Trophoblast cell (in vitro differentiated cells and primary cell): ENCODE results near the gene C11orf98.
"Not testable (repeated sequence)": the region's sequence is repeated elsewhere in the genome, so short reads cannot be mapped to it uniquely, and the experiment has no call there.

Experiments used
- DNase-seq, 2 donors: peaks; one replicate each; pipeline ENCODE4 v3.0.0-alpha.2; 2016
- H2AFZ ChIP-seq: 2 replicates; pipeline ENCODE4 v1.6.1; 2013; ENCODE audit warnings: low read length, moderate library complexity, mild to moderate bottlenecking; ENCODE audit not compliant: insufficient read depth, poor library complexity
- H2AK5ac ChIP-seq: 2 replicates; pipeline ENCODE4 v1.6.1; 2013; ENCODE audit warnings: mild to moderate bottlenecking, low read length
- H2BK120ac ChIP-seq: 2 replicates; pipeline ENCODE4 v1.6.1; 2013; ENCODE audit warnings: low read length, mild to moderate bottlenecking, moderate library complexity; ENCODE audit not compliant: insufficient read depth, poor library complexity
- H2BK12ac ChIP-seq: 2 replicates; pipeline ENCODE4 v1.6.1; 2013; ENCODE audit warnings: mild to moderate bottlenecking, low read length, moderate library complexity
- H2BK5ac ChIP-seq: 2 replicates; pipeline ENCODE4 v1.6.1; 2013; ENCODE audit warnings: low read length, low read depth, moderate library complexity, mild to moderate bottlenecking; ENCODE audit not compliant: poor library complexity
- H3K14ac ChIP-seq: 2 replicates; pipeline ENCODE4 v1.6.1; 2013; ENCODE audit warnings: mild to moderate bottlenecking, low read length
- H3K18ac ChIP-seq: 2 replicates; pipeline ENCODE4 v1.6.1; 2013; ENCODE audit warnings: mild to moderate bottlenecking, low read length
- H3K23ac ChIP-seq: 2 replicates; pipeline ENCODE4 v1.6.1; 2013; ENCODE audit warnings: low read length
- H3K27ac ChIP-seq: 2 replicates; pipeline ENCODE4 v1.5.1; 2013; ENCODE audit warnings: low read depth, mild to moderate bottlenecking, inconsistent platforms, low read length, moderate library complexity
- H3K27me3 ChIP-seq: 2 replicates; pipeline ENCODE4 v1.6.1; 2013; ENCODE audit warnings: inconsistent platforms, mild to moderate bottlenecking, low read length, moderate library complexity; ENCODE audit not compliant: insufficient read depth
- H3K36me3 ChIP-seq, 2 experiments: 1 replicate in 1 of 2; 2 replicates in 1 of 2; pipeline ENCODE4 v1.6.1; 2013; ENCODE audit warnings: low read length in 2 of 2, mild to moderate bottlenecking in 2 of 2, moderate library complexity in 1 of 2; ENCODE audit not compliant: insufficient read depth in 2 of 2, control insufficient read depth in 1 of 2
- H3K4ac ChIP-seq: 2 replicates; pipeline ENCODE4 v1.6.1; 2013; ENCODE audit warnings: low read depth, mild to moderate bottlenecking, low read length, moderate library complexity
- H3K4me1 ChIP-seq, 2 experiments: 1 replicate in 1 of 2; 2 replicates in 1 of 2; pipeline ENCODE4 v1.6.1; 2013; ENCODE audit warnings: low read length in 2 of 2, mild to moderate bottlenecking in 2 of 2, moderate library complexity in 1 of 2; ENCODE audit not compliant: insufficient read depth in 2 of 2, control insufficient read depth in 1 of 2
- H3K4me2 ChIP-seq: 2 replicates; pipeline ENCODE4 v1.6.1; 2013; ENCODE audit warnings: inconsistent platforms, mild to moderate bottlenecking, low read length, moderate library complexity
- H3K4me3 ChIP-seq: 2 replicates; pipeline ENCODE4 v1.5.1; 2013; ENCODE audit warnings: mild to moderate bottlenecking, low read depth, low read length, inconsistent platforms
- H3K79me1 ChIP-seq: one replicate; pipeline ENCODE4 v1.6.1; 2013; ENCODE audit warnings: low read length
- H3K79me2 ChIP-seq: 2 replicates; pipeline ENCODE4 v1.6.1; 2013; ENCODE audit warnings: low read length, mild to moderate bottlenecking; ENCODE audit not compliant: control insufficient read depth, insufficient read depth, poor library complexity
- H3K9ac ChIP-seq: 2 replicates; pipeline ENCODE4 v1.6.1; 2013; ENCODE audit warnings: mild to moderate bottlenecking, low read length
- H3K9me3 ChIP-seq: 2 replicates; pipeline ENCODE4 v1.6.1; 2013; ENCODE audit warnings: low read depth, mild to moderate bottlenecking, control low read depth, inconsistent platforms, low read length; ENCODE audit not compliant: insufficient read depth
- H4K12ac ChIP-seq: 2 replicates; pipeline ENCODE4 v1.6.1; 2013; ENCODE audit warnings: low read depth, mild to moderate bottlenecking, low read length, moderate library complexity
- H4K8ac ChIP-seq: 2 replicates; pipeline ENCODE4 v1.6.1; 2013; ENCODE audit warnings: low read depth, mild to moderate bottlenecking, low read length, moderate library complexity
- H4K91ac ChIP-seq: one replicate; pipeline ENCODE4 v1.6.1; 2013; ENCODE audit warnings: low read depth, mild to moderate bottlenecking, low read length, moderate library complexity
- WGBS: extraction: QIAGEN DNeasy Blood & Tissue Kit; methylation state at CpG from one replicate; pipeline ENCODE4 v1.1.7; 2013; ENCODE audit warnings: missing lambda C conversion rate; ENCODE audit not compliant: insufficient read length, insufficient coverage; ENCODE audit errors: extremely low coverage; 5-methylcytosine and 5-hydroxymethylcytosine counted together

C11orf98 gene

GRCh38 chr11:62703921-62704320 is 38.9 kb upstream of the C11orf98 start:
- H2AFZ ChIP-seq, H3K23ac ChIP-seq, H3K27me3 ChIP-seq, H3K4me3 ChIP-seq, H4K91ac ChIP-seq, H2BK12ac ChIP-seq, H2AK5ac ChIP-seq, H3K4ac ChIP-seq, H4K12ac ChIP-seq, H2BK5ac ChIP-seq, H4K8ac ChIP-seq, H3K4me2 ChIP-seq, H3K27ac ChIP-seq, H2BK120ac ChIP-seq, H3K9me3 ChIP-seq, H3K79me2 ChIP-seq, DNase-seq, H3K18ac ChIP-seq, H3K9ac ChIP-seq, H3K14ac ChIP-seq: not testable (repeated sequence)
- Histone ChIP-seq H3K36me3 (peaks cover 9 to 14% of the 10 kb centered on the region in 2 experiments), H3K79me1 (peaks cover 13% of the 10 kb centered on the region), H3K4me1 (peaks cover 23 to 25% of the 10 kb centered on the region in 2 experiments)
- no CpG with 5 or more reads among the region's 4 CpGs for WGBS

GRCh38 chr11:62702246-62702645 is 37.2 kb upstream of the C11orf98 start:
- peaks cover 2% of the 10 kb centered on the region for H3K79me2 ChIP-seq
- WGBS: no CpG with 5 or more reads among the region's 11 CpGs
- H2AFZ ChIP-seq: no peak overlapping the region
- peaks cover 9 to 14% of the 10 kb centered on the region in 2 experiments for H3K36me3 ChIP-seq
- no peak overlapping the region for H3K4me2 ChIP-seq
- H2BK12ac ChIP-seq: no peak overlapping the region
- no peak overlapping the region for H3K9ac ChIP-seq
- H2BK5ac ChIP-seq: no peak overlapping the region
- no peaks in the 10 kb centered on the region for H3K9me3 ChIP-seq
- no peak overlapping the region for H3K23ac ChIP-seq
- no peak overlapping the region for H2AK5ac ChIP-seq
- H4K8ac ChIP-seq: no peak overlapping the region
- H3K18ac ChIP-seq: no peak overlapping the region
- DNase-seq: peak; percentile 79 to 88
- no peak overlapping the region for H4K12ac ChIP-seq
- H3K14ac ChIP-seq: no peak overlapping the region
- H3K27me3 ChIP-seq: no peaks in the 10 kb centered on the region
- H3K4me3 ChIP-seq: no peak overlapping the region
- peaks cover 7% of the 10 kb centered on the region for H3K79me1 ChIP-seq
- no peak overlapping the region for H2BK120ac ChIP-seq
- no peak overlapping the region for H4K91ac ChIP-seq
- H3K27ac ChIP-seq: no peak overlapping the region
- peaks cover 12% of the 10 kb centered on the region in 2 experiments for H3K4me1 ChIP-seq
- H3K4ac ChIP-seq: no peak overlapping the region

GRCh38 chr11:62694455-62695167 is 29.6 kb upstream of the C11orf98 start:
- Histone ChIP-seq H2BK12ac (no peak overlapping the region), H3K9me3 (no peaks in the 10 kb centered on the region), H3K27ac (no peak overlapping the region), H2AFZ (no peak overlapping the region), H3K4me3 (no peak overlapping the region), H2BK5ac (no peak overlapping the region), H2BK120ac (no peak overlapping the region), H3K4me2 (no peak overlapping the region), H4K91ac (no peak overlapping the region), H3K79me2 (no peaks in the 10 kb centered on the region), H4K12ac (no peak overlapping the region), H3K4ac (no peak overlapping the region), H3K4me1 (no peaks in the 10 kb centered on the region), H3K36me3 (peaks cover 41 to 44% of the 10 kb centered on the region in 2 experiments), H3K79me1 (no peaks in the 10 kb centered on the region), H3K18ac (no peak overlapping the region), H4K8ac (no peak overlapping the region), H3K27me3 (no peaks in the 10 kb centered on the region), H2AK5ac (no peak overlapping the region), H3K9ac (no peak overlapping the region), H3K14ac (no peak overlapping the region), H3K23ac (no peak overlapping the region)
- no CpG with 5 or more reads among the region's 14 CpGs for WGBS
- peak; percentile 71 to 83 for DNase-seq

GRCh38 chr11:62693624-62694023 is 28.6 kb upstream of the C11orf98 start:
- not testable (repeated sequence) for H3K79me1 ChIP-seq, H2BK12ac ChIP-seq, H3K4me3 ChIP-seq, H3K9ac ChIP-seq, H3K23ac ChIP-seq, H3K4me2 ChIP-seq, H3K27ac ChIP-seq, H4K12ac ChIP-seq, H4K8ac ChIP-seq, H2AFZ ChIP-seq, H2BK120ac ChIP-seq, H4K91ac ChIP-seq, H2AK5ac ChIP-seq, H3K18ac ChIP-seq, H3K9me3 ChIP-seq, DNase-seq, H3K4ac ChIP-seq, H3K79me2 ChIP-seq, H3K14ac ChIP-seq, H3K27me3 ChIP-seq, H2BK5ac ChIP-seq, H3K4me1 ChIP-seq
- peaks cover 40 to 44% of the 10 kb centered on the region in 2 experiments for H3K36me3 ChIP-seq
- no CpG with 5 or more reads among the region's 4 CpGs for WGBS
